Naive thymus-derived CD8-positive, alpha-beta T cell (primary cell): ENCODE data around the gene DUOXA1. TPM values are rescaled to one million over a fixed set of nuclear protein-coding genes. Genes with fewer than 3 reads are reported as not detected.

Experiments used
- ATAC-seq, 2 donors: fragments of 150-1000 bp; cut with Tn5 transposase in 1 of 2; sonication (Bioruptor Pico), chemical (Tn5 transposase) in 1 of 2; 1 replicate in 1 of 2; 2 replicates in 1 of 2; pipeline ENCODE4 v1.10.0; 2021; ENCODE audit warnings: mild to moderate bottlenecking in 2 of 2, moderate library complexity in 2 of 2
- POLR2A ChIA-PET: fragments of 350-600 bp; sonication (Branson Sonifier 250); formaldehyde crosslinking; loops from one replicate; lab custom pipeline; 2021; ENCODE audit warnings: antibody characterized with exemption; lab: Charles Lee
- DNase-seq, 10 donors: peaks; one replicate each; pipeline versions ENCODE4 v3.0.0 to v3.0.0-alpha.2; 2020 to 2022
- H3K27ac Mint-ChIP-seq, 10 donors: one replicate each; pipeline ENCODE4 v1.8.0; 2020 to 2022; ENCODE audit warnings: mild to moderate bottlenecking in 10 of 10, mixed read lengths in 10 of 10, moderate library complexity in 4 of 10, inconsistent platforms in 1 of 10
- H3K27me3 Mint-ChIP-seq, 5 donors: one replicate each; pipeline ENCODE4 v1.8.0; 2021 to 2022; ENCODE audit warnings: mixed read lengths in 5 of 5
- H3K36me3 Mint-ChIP-seq, 3 donors: one replicate each; pipeline ENCODE4 v1.8.0; 2020 to 2022; ENCODE audit warnings: mixed read lengths in 3 of 3, mild to moderate bottlenecking in 2 of 3, inconsistent platforms in 1 of 3
- H3K4me1 Mint-ChIP-seq, 4 donors: one replicate each; pipeline ENCODE4 v1.8.0; 2021 to 2022; ENCODE audit warnings: mixed read lengths in 4 of 4
- H3K4me3 Mint-ChIP-seq, 10 donors: one replicate each; pipeline ENCODE4 v1.8.0; 2020 to 2022; ENCODE audit warnings: mild to moderate bottlenecking in 10 of 10, mixed read lengths in 10 of 10, moderate library complexity in 6 of 10, inconsistent platforms in 1 of 10
- H3K9me3 Mint-ChIP-seq, 9 donors: one replicate each; pipeline ENCODE4 v1.8.0; 2020 to 2022; ENCODE audit warnings: mixed read lengths in 9 of 9, mild to moderate bottlenecking in 3 of 9, inconsistent platforms in 1 of 9, moderate library complexity in 1 of 9
- polyA plus RNA-seq, 3 donors: library from polyadenylated mRNA; unstranded; fragments of 300-500 nt; fragmentation: Illumina TruSeq; gene quantifications; one replicate each; pipeline ENCODE4 v1.2.3, GENCODE V29; 2021
- total RNA-seq, 8 experiments: library from RNA in 2 of 8; stranded (reverse) in 2 of 8; gene quantifications; one replicate each; pipeline ENCODE4 v1.2.3 and lab custom pipeline; 2021 to 2026

Gene DUOXA1, protein sequence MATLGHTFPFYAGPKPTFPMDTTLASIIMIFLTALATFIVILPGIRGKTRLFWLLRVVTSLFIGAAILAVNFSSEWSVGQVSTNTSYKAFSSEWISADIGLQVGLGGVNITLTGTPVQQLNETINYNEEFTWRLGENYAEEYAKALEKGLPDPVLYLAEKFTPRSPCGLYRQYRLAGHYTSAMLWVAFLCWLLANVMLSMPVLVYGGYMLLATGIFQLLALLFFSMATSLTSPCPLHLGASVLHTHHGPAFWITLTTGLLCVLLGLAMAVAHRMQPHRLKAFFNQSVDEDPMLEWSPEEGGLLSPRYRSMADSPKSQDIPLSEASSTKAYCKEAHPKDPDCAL
- total RNA-seq (under 1 TPM; 0.77 to 0.81 TPM), polyA plus RNA-seq (under 1 TPM in 1 of 3 donors, not detected in 2; 0.26 TPM), total RNA-seq (lab: John Stamatoyannopoulos, UW) (0 to 0.35 (median 0.15) reads per million in 6 experiments)

DNA sequence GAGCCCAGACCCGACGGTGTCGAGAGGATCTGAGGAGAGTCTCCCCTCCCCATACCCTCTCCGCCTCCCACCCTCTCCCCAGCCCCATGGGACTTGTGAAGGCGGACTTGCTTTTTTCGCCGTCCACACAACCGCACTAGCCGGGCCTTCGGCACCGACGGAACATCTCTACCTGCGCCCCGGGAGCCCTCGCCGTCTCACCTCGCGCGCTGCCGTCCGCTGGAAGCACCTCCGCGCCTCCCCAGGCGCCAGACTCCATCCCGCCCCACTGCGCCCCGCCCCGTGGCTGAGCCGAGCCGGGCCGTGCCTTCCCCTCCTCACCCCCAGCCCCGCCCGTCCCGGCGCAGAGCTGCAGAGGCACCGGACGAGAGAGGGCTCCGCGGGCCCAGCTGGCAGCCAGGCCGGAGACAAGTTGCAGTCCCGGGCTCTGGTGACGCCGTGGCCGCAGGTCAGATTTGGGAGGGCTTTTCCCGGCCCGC, at the start of gene DUOXA1, which contains the start of gene DUOX1:
DUOXA1 (minus strand) TSS at position 229 of the 479 bp plus-strand sequence. CDS start 6,865 bp downstream, outside the sequence.
DUOX1 (plus strand) TSS at position 344 of the 479 bp plus-strand sequence. CDS start 1,973 bp downstream, outside the sequence.
- POLR2A ChIA-PET = no interaction called here

DNA sequence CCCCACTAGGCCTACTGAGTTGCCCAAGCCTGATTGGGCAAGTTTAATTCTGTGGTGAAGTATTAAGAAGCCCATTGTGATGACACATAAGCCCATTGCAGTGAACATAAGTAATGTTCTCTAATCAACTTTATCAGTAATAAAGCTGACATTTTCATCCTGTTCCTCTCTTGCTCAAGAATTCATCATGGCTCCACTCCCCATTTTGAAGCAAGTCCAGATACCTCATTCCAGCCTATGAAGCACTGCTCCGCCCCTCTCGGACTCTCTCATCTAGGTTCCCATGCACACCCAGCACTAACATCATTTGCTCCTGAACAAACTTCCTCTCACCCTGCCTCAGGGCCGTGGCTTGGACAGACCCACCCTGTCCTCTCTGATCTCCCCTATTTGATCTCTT, 47.6 kb upstream of the DUOXA1 start:
- ATAC-seq (no peak), DNase-seq (no peak)
- Mint-ChIP-seq H3K36me3 (no peaks in the 10 kb centered on the region), H3K9me3 (no peaks in the 10 kb centered on the region), H3K4me3 (no peak overlapping the region), H3K27me3 (no peaks in the 10 kb centered on the region), H3K27ac (peak overlapping the region in 1 of 10 donors; percentile 36), H3K4me1 (peaks cover 14 to 19% (median 16%) of the 10 kb centered on the region in 4 donors)
- POLR2A ChIA-PET = interaction anchor here (0.6 kb wide), 1 partner anchor 13 kb away, joined by 4 read pairs; no protein-coding TSS in a partner anchor

More for the DNA sequence above, at the start of gene DUOXA1, which contains the start of gene DUOX1:
- Mint-ChIP-seq H3K36me3 (peaks cover 0 to 2% (median 0%) of the 10 kb centered on the region in 3 donors), H3K27me3 (peaks cover 29 to 84% (median 71%) of the 10 kb centered on the region in 5 donors), H3K4me3 (peak within 1 kb of the TSS; percentile 37 to 65 (median 52)), H3K4me1 (peaks cover 4 to 11% (median 6%) of the 10 kb centered on the region in 4 donors), H3K27ac (no peak within 1 kb of the TSS), H3K9me3 (no peaks in the 10 kb centered on the region)
- DNase-seq = no peak
- peak; percentile 76 to 80 for ATAC-seq

DNA sequence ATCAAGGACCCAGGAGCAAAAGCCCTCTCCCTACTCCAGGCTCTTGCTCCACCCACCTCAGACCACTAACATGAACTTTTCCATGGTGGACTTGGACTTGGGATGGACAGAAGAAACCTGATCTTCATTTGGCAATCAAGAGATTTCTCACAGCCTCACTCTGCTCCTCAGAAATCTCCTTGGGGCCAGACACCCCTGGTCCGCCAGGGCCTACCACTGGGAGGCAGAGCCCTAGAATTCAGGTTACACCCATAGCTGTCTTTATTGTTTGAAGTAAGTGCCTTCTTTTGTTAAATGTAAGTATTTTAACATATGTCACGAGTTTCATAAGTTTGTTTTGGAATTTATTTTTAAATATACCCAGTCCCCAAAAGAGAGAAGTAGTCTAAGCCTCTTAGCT, 44.9 kb upstream of the DUOXA1 start:
- no peak for DNase-seq
- Mint-ChIP-seq H3K36me3 (no peaks in the 10 kb centered on the region), H3K4me1 (peaks cover 0 to 6% (median 2%) of the 10 kb centered on the region in 4 donors), H3K4me3 (no peak overlapping the region), H3K27me3 (no peaks in the 10 kb centered on the region), H3K9me3 (no peaks in the 10 kb centered on the region), H3K27ac (no peak overlapping the region)
- ATAC-seq = no peak
- POLR2A ChIA-PET = interaction anchor here (1.7 kb wide), 1 partner anchor 26 kb away, joined by 5 read pairs; no protein-coding TSS in a partner anchor

DNA sequence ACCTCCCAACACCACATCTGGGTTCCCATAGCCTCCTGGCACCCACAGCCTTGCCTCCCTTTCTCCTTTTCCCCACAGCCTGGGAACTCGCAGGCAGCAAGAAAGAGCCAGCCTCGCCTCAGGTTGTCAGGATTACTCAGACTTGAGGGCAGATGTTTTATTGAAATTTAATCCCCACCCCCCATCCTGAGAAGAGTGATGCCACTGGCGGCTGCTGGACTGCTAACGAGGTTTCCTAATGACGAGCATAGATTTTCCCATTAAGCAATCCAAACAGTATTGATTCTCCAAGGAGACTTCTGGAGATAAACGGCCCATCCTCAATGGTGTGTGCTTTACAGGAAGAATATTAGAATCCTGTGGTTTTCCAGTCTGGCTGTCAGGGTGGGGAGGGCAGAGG, 44.4 kb upstream of the DUOXA1 start:
- H3K9me3 Mint-ChIP-seq = no peaks in the 10 kb centered on the region
- no peak for DNase-seq
- no peak for ATAC-seq
- no peak overlapping the region for H3K4me3 Mint-ChIP-seq
- H3K4me1 Mint-ChIP-seq = peaks cover 0 to 5% (median 2%) of the 10 kb centered on the region in 4 donors
- no peak overlapping the region for H3K27ac Mint-ChIP-seq
- H3K36me3 Mint-ChIP-seq = no peaks in the 10 kb centered on the region
- no peaks in the 10 kb centered on the region for H3K27me3 Mint-ChIP-seq
- POLR2A ChIA-PET = interaction anchor here (1.7 kb wide), 1 partner anchor 27 kb away, joined by 5 read pairs; no protein-coding TSS in a partner anchor

DNA sequence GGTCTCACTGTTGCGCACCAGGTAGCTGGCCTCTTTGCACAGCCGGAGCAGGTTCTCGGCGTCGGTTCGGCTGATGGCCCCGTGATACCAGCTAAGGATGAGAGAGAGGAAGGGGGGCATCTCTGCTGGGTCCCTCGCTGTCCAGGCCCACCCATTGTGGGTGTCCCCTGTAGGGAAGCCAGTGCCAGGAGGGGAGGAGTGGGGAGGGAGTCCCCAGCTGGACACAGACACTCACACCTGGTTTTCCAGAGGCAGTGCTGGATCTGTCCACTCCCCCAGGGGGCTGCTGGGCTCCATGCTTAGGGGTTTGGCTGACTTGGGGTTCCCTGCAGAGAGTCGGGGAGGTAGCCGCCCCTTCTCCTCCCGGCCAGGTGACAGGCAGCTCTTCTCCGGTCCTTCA, 42.2 kb upstream of the DUOXA1 start:
- H3K27ac Mint-ChIP-seq = no peak overlapping the region
- POLR2A ChIA-PET = interaction anchor here (0.7 kb wide), 1 partner anchor 28 kb away, joined by 3 read pairs; no protein-coding TSS in a partner anchor
- DNase-seq (no peak), ATAC-seq (no peak)
- H3K4me3 Mint-ChIP-seq = no peak overlapping the region
- H3K4me1 Mint-ChIP-seq = peaks cover 0 to 4% (median 0%) of the 10 kb centered on the region in 4 donors
- no peaks in the 10 kb centered on the region for H3K36me3 Mint-ChIP-seq
- no peaks in the 10 kb centered on the region for H3K9me3 Mint-ChIP-seq
- H3K27me3 Mint-ChIP-seq = no peaks in the 10 kb centered on the region

DNA sequence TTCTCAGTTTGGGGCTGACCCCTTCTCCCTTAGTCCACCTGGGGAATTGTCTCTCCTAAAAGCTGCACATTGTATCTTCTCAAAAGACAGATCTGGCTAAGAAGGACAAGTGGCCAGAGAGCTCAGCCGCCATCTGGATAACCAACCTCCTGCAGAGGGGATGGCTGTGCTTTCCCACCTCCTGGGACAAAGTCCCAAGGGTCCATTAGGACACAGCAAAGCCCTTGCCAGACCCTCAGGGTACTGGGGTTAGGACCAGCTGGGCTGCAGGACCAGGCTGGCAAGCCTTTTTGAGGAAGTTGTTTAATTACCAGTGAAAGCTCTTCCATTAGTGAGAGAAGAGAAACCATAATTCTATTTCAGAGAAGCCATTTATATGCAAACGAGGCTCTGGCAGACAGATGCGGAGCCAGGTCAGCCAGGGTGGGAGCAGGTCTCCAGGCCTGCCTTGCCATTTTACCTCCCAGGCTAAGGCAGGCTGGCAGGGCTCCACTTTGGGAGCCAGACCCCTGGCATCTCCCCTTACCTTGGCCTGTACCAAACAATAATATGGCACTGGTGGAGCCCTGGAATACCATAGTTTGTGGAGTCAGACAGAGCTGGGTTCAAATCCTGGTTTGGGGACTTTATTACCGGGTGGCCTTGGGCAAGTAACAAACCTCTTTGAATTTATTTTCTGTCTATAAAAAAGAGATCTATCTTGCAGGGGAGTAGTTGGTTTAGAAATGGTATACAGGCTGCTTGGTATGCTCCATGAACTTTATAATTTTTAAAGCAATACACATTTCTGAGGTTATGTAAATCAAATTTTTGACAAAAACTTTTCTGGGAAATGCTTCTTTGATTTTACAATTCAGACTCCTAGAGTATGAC, 40.2 kb upstream of the DUOXA1 start:
- Mint-ChIP-seq H3K27me3 (no peaks in the 10 kb centered on the region), H3K27ac (peak overlapping the region in 6 of 10 donors; percentile 18 to 92 (median 66))
- POLR2A ChIA-PET = interaction anchor here (0.5 to 1.4 kb wide), 4 partner anchors 21 to 288 kb away, joined by 3 to 6 read pairs (median 4); no protein-coding TSS in a partner anchor

DNA sequence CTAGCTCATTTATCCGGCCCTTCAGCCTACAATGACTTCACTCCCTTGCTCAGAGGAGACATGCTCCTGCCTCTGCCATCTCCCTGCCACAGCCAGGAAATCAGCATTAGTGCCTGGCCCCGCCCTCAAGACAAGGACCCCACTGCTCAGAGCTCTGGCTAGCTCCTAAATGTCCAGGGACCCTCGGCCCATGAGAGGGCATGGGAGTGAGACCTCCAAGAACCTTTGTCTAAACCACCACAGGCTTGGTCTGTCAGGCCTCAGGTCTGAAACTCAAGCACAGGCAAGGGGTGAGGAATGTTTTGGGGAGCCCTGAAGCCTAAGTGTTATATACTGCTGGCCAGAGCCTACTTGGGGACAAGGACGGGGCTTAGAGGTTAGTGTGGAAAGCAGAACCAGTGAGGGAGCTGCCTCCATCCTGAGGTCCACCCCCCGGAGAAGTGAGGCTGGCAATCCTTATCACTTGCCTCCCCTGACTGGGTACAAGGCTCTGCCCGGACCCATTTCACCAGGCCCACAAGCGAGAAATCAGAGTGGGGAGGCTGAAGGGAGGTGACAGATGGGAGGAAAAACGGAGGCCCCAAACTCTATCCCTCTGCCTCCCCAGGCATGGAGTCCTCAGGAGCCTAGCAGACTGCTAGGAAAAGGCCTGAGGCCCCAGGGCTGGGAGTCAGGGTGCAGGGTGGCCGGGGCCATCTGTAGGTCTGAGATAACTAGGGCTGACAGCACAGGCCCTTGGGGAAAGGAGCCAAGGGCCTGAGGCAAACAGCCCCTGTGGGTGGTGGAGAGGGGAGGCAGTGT, 39.3 kb upstream of the DUOXA1 start:
- ATAC-seq (no peak), DNase-seq (no peak)
- Mint-ChIP-seq H3K9me3 (no peaks in the 10 kb centered on the region), H3K4me3 (peak overlapping the region in 4 of 10 donors; percentile 7 to 47 (median 30)), H3K27me3 (no peaks in the 10 kb centered on the region), H3K27ac (peak overlapping the region; percentile 33 to 92 (median 72)), H3K36me3 (no peaks in the 10 kb centered on the region), H3K4me1 (peaks cover 6 to 19% (median 10%) of the 10 kb centered on the region in 4 donors)
- POLR2A ChIA-PET = interaction anchor here (1.1 to 2.7 kb wide), 6 partner anchors 13 to 233 kb away, joined by 3 to 36 read pairs (median 6); a partner anchor contains a TSS

More for the DNA sequence above, 40.2 kb upstream of the DUOXA1 start:
- no peak for ATAC-seq
- no peak for DNase-seq
- Mint-ChIP-seq H3K4me1 (peaks cover 6 to 16% (median 11%) of the 10 kb centered on the region in 4 donors), H3K36me3 (no peaks in the 10 kb centered on the region), H3K4me3 (no peak overlapping the region), H3K9me3 (no peaks in the 10 kb centered on the region)

DNA sequence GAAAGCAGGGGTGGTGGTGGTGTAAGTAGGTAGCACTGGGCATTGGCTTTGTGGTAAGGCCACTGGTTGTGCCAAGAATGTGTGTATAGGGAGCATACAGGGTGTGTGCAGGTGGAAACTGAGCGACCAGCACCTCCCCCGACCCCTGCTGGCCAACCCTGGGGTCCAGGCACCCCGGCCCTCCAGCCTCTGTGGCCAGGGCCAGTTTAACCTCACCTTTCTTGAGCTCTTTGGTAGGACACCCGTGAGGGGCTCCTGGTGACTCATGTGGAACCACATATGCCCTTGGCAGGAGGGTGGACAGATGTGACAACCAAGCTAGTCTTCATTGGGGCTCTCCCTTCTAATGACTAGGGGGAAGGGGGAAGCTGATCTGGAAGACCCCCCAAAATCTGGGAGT, 38.6 kb upstream of the DUOXA1 start:
- DNase-seq = no peak
- Mint-ChIP-seq H3K27me3 (no peaks in the 10 kb centered on the region), H3K27ac (peak overlapping the region in 9 of 10 donors; percentile 28 to 92 (median 78)), H3K9me3 (no peaks in the 10 kb centered on the region), H3K36me3 (no peaks in the 10 kb centered on the region), H3K4me3 (peak overlapping the region in 1 of 10 donors; percentile 82), H3K4me1 (peaks cover 6 to 19% (median 10%) of the 10 kb centered on the region in 4 donors)
- ATAC-seq = no peak
- POLR2A ChIA-PET = interaction anchor here (0.5 to 2.7 kb wide), 9 partner anchors 12 to 640 kb away, joined by 3 to 36 read pairs (median 5); partner anchors contain the start of gene SHF

DNA sequence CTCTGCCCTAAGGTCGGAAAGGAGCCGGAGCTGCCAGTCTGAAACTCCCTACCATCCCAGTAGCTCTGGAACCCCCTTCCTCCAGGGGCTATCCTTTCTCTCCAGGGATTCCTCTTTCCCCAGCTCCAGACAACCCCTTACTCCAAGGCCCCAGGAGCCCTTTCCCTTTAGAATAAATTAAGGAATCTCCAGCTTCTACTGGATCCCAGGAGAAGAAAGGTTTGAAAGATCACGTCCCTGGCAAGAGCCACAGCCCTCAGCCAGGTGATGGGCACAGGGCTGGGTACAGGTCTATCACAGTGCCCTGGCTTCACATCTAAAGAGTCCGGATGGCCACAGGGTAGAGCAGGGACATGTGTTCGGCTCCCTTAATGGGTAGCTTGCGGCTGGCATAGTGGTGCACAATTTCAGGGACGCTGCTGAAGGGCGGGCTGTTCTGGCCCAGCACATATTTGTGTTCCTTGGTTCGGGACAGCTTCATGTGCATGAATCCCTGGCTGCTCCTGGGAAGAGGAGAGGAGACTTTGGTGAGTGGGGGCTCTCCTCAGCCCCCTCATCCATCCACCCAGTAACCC, 38.0 kb upstream of the DUOXA1 start:
- Mint-ChIP-seq H3K4me3 (peak overlapping the region; percentile 64 to 87 (median 74)), H3K27me3 (no peaks in the 10 kb centered on the region), H3K36me3 (no peaks in the 10 kb centered on the region), H3K27ac (peak overlapping the region; percentile 60 to 95 (median 86)), H3K4me1 (peaks cover 5 to 20% (median 12%) of the 10 kb centered on the region in 4 donors), H3K9me3 (no peaks in the 10 kb centered on the region)
- DNase-seq = peak in 1 of 10 donors; percentile 38
- POLR2A ChIA-PET = interaction anchor here (0.5 to 2.7 kb wide), 11 partner anchors 9 to 639 kb away, joined by 3 to 36 read pairs (median 5); partner anchors contain the start of gene SHF
- no peak for ATAC-seq

DNA sequence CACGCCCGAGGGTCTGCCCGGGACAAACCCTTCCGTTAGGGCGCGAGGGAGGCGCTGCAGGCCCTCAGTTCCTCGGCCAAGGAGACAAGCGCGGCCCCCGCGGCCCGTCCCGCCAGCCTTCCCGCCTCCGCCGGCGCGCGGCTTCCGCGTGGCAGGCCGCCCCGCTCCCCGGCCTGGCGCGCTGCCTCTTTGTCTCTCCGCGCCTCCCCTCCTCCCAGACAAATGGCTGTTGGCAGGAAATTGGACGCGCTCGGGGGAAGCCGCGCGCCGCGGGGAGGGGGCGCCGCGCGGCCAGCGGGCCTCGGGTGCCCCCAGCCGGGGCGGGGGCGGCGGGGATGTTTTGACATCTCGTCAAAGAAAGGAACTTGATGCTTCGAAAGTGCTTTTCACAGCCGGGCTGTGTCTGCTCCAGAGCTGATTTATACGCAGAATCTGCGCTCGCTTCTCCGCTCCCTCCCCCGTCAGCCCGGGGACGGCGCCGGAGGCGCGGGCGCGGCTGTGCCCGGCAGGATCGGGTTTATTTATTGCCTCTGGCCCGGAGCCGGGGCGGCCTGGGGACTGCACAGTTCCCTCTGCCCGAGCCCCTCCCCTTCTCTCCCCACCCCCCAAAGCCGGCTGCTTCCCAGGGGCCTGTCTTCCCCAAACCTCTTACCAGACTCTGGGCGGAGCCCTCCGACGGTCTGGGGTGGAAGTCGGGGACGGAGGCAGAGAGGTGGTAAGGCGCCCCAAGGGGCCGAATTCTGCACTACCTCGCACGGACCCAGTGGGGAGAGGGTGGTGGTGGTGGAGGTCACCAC, 37.4 kb upstream of the DUOXA1 start:
- peak; percentile 59 to 89 (median 76) for DNase-seq
- H3K36me3 Mint-ChIP-seq = no peaks in the 10 kb centered on the region
- peak overlapping the region; percentile 60 to 95 (median 86) for H3K27ac Mint-ChIP-seq
- peaks cover 5 to 22% (median 12%) of the 10 kb centered on the region in 4 donors for H3K4me1 Mint-ChIP-seq
- H3K9me3 Mint-ChIP-seq = no peaks in the 10 kb centered on the region
- peak overlapping the region; percentile 64 to 87 (median 74) for H3K4me3 Mint-ChIP-seq
- POLR2A ChIA-PET = interaction anchor here (1.0 to 2.7 kb wide), 9 partner anchors 8 to 235 kb away, joined by 3 to 36 read pairs (median 6); partner anchors contain the start of gene SHF
- peak; percentile 90 to 92 for ATAC-seq
- H3K27me3 Mint-ChIP-seq = no peaks in the 10 kb centered on the region
